ENCODE results near the gene FUBP1. TPM values are rescaled to one million over a fixed set of nuclear protein-coding genes. Genes with fewer than 3 reads are reported as not detected.

FUBP1 gene
- total RNA-seq, 1 donor from 2014 or later = 318 TPM

DNA sequence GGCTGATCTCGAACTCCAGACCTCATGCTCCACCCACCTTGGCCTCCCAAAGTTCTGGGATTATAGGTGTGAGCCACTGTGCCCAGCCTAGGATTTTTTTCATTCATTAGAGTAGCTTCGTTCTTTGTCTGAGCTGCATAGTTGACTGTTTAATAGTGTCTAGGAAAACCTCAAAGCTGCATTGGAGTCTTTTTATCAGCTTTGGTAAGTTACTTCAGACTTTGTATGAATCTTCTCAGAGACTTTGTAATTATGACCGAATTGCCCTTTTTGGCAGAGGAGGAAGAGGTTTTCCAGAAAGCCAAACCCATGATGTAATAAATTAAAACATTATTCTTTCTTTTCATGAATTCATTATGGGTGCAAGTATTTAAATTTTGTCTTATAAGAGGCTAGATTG is 31.0 kb upstream of the FUBP1 start:
- no peak for DNase-seq (ENCODE audit: low read depth, low spot score)
- Mint-ChIP-seq H3K27ac (ENCODE audit: unreplicated experiment) (no peak overlapping the region), H3K4me3 (no peak overlapping the region), H3K27me3 (ENCODE audit: low read depth) (no peaks in the 10 kb centered on the region), H3K4me1 (peaks cover 18% of the 10 kb centered on the region), H3K9me3 (no peaks in the 10 kb centered on the region), H3K36me3 (ENCODE audit: low read depth) (peaks cover 5% of the 10 kb centered on the region)
- TF ChIP-seq, protein P1, sequence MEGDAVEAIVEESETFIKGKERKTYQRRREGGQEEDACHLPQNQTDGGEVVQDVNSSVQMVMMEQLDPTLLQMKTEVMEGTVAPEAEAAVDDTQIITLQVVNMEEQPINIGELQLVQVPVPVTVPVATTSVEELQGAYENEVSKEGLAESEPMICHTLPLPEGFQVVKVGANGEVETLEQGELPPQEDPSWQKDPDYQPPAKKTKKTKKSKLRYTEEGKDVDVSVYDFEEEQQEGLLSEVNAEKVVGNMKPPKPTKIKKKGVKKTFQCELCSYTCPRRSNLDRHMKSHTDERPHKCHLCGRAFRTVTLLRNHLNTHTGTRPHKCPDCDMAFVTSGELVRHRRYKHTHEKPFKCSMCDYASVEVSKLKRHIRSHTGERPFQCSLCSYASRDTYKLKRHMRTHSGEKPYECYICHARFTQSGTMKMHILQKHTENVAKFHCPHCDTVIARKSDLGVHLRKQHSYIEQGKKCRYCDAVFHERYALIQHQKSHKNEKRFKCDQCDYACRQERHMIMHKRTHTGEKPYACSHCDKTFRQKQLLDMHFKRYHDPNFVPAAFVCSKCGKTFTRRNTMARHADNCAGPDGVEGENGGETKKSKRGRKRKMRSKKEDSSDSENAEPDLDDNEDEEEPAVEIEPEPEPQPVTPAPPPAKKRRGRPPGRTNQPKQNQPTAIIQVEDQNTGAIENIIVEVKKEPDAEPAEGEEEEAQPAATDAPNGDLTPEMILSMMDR (conservative IDR thresholded peaks at IDR 0.05) = no peak

DNA sequence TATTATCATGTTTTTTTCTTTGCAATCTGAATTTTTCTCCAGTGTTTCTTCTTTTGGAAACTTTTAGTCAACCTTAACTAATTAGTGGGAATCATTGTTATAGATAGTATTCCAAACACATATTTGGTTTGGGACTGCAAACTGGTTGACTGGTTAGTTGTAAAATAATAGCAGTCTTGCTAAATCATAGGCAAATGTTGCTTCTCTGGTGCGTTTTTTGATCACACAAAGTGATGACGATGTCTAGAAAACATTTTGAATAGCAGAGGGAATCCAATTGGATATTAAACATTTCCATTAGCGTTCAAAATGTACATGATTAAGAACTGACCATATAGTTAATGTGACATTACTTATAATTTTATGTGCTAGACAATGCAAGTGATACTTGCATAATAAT is 30.4 kb upstream of the FUBP1 start:
- peak overlapping the region; percentile 33 for H3K4me3 Mint-ChIP-seq
- TF ChIP-seq, protein P1 (conservative IDR thresholded peaks at IDR 0.05) = no peak

DNA sequence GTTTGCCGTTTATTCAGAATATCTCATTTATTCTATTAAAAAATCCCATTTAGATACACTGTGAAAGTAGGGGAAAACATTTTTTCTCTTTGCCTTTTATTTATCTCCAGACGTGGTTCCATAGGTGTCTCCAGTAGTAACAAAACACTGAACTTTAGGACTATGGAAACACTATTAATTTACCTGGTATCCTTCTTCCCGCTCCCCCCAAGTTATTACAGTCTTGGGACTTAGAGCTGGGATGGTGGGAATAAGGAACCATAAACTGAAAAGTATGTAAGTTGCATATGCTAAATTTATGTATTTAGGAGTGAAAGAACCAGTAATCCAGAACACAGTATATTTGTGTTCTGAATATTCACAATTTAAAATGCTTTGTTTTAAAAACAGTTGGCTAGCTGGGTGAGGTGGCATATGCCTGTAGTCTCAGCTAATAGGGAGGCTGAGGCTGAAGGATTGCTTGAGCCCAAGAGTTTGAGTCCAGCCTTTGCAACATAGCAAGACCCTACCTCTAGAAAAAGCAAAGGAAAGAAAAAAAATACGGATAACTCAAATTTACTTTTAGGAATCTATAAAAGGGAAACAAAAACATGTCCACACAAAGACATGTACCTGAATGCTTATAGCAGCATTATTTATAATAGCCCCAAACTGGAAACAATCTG is 28.9 kb upstream of the FUBP1 start:
- Mint-ChIP-seq H3K27ac (ENCODE audit: unreplicated experiment) (peak overlapping the region; percentile 32), H3K4me3 (peak overlapping the region; percentile 60), H3K4me1 (peaks cover 36% of the 10 kb centered on the region), H3K9me3 (no peaks in the 10 kb centered on the region), H3K27me3 (ENCODE audit: low read depth) (peaks cover 2% of the 10 kb centered on the region), H3K36me3 (ENCODE audit: low read depth) (no peaks in the 10 kb centered on the region)
- DNase-seq (ENCODE audit: low read depth, low spot score) = no peak
- TF ChIP-seq, protein P1 (conservative IDR thresholded peaks at IDR 0.05) = no peak

More for the DNA sequence above, 30.4 kb upstream of the FUBP1 start:
- no peak for DNase-seq (ENCODE audit: low read depth, low spot score)
- no peak overlapping the region for H3K27ac Mint-ChIP-seq (ENCODE audit: unreplicated experiment)
- H3K36me3 Mint-ChIP-seq (ENCODE audit: low read depth) = peaks cover 4% of the 10 kb centered on the region
- H3K9me3 Mint-ChIP-seq = no peaks in the 10 kb centered on the region
- H3K4me1 Mint-ChIP-seq = peaks cover 23% of the 10 kb centered on the region
- H3K27me3 Mint-ChIP-seq (ENCODE audit: low read depth) = peaks cover 2% of the 10 kb centered on the region

DNA sequence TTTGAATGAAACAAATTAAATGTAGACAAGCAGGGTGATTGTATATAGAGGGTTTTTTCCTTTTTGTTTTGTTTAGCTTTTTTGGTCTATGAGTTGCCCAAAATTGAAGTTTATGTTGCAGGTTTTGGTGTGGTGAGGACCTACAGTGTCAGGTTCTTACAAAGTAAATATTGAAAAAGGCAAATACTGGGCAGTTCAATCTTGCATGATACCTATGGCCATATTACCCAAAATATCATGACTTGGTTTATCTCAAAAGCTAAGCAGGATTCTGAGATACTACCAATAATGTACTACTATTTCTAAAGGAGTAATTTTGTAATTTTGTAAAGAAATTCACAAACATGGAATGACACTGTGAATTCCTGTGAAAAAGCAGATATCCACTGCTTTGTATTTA is 27.6 kb upstream of the FUBP1 start:
- no peak for DNase-seq (ENCODE audit: low read depth, low spot score)
- peaks cover 43% of the 10 kb centered on the region for H3K4me1 Mint-ChIP-seq
- peaks cover 2% of the 10 kb centered on the region for H3K27me3 Mint-ChIP-seq (ENCODE audit: low read depth)
- no peak overlapping the region for H3K27ac Mint-ChIP-seq (ENCODE audit: unreplicated experiment)
- peak overlapping the region; percentile 21 for H3K4me3 Mint-ChIP-seq
- no peaks in the 10 kb centered on the region for H3K9me3 Mint-ChIP-seq
- TF ChIP-seq, protein P1 (conservative IDR thresholded peaks at IDR 0.05) = no peak
- no peaks in the 10 kb centered on the region for H3K36me3 Mint-ChIP-seq (ENCODE audit: low read depth)

DNA sequence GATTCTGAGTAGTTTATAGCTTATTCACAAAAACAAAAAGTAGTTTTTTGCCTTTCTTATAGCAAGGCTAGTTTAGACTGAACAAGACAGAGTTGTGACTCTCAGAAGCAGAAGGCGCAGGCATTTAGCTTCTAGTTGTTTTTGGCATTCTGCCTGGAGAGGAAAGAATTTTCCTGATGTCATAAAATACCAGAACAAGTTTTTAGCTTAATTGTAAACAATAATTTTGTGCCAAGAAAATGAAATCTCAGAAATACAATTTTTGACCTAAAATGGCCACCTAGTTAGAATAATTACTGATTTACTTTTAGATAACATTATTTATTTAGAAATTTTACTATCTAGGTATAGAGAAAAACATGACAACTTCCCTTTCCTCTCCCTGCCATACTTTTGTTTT is 26.9 kb upstream of the FUBP1 start:
- Mint-ChIP-seq H3K27ac (ENCODE audit: unreplicated experiment) (no peak overlapping the region), H3K36me3 (ENCODE audit: low read depth) (no peaks in the 10 kb centered on the region), H3K4me3 (peak overlapping the region; percentile 35), H3K9me3 (no peaks in the 10 kb centered on the region), H3K27me3 (ENCODE audit: low read depth) (peaks cover 2% of the 10 kb centered on the region), H3K4me1 (peaks cover 40% of the 10 kb centered on the region)
- no peak for DNase-seq (ENCODE audit: low read depth, low spot score)
- TF ChIP-seq, protein P1 (conservative IDR thresholded peaks at IDR 0.05) = no peak

All from neural crest cell (in vitro differentiated cells).